ENCODE measurements around the gene SOX5. TPM values are rescaled to one million over a fixed set of nuclear protein-coding genes. Genes with fewer than 3 reads are reported as not detected.

The SOX5 gene
- total and polyA plus RNA-seq, 2 of the 8 experiments (the other 6 are each of a cell fraction or from before 2014, with no cell fraction given): 2.2 to 2.6 TPM

DNA sequence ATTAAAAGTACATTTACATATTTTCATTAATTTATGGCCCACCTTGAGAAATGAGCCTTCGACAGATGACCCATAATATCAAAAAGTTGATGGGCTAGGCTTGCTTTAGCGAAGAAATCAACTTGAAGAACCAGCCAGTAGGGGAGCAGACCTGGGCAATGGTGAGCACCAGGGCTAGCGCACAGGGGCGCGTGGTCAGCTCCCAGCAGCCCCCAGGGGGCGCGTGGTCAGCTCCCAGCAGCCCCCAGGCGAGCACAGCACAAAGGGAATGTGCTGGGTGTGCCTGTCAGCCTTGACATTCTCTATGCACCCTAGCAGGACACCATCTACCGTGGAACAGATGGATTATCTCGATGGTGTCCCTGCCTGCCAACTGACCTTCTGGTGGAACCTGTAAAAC, 15.3 kb upstream of the SOX5 start:
- Histone ChIP-seq H3K18ac (ENCODE audit: extremely low read depth, low read length) (no peak overlapping the region), H3K79me1 (ENCODE audit: low read depth, low read length) (no peaks in the 10 kb centered on the region), H3K36me3 (ENCODE audit: control insufficient read depth in 2 of 4, insufficient read depth in 4 of 4, low read length in 3 of 4) (no peaks in the 10 kb centered on the region), H2AK5ac (ENCODE audit: low read depth, low read length) (no peak overlapping the region), H2BK20ac (ENCODE audit: low read length) (no peak overlapping the region), H3K14ac (ENCODE audit: insufficient read length) (no peak overlapping the region), H4K20me1 (replicated peaks in 1 of 2; ENCODE audit: control insufficient read depth in 1 of 2, insufficient read depth in 2 of 2, low read length in 2 of 2) (no peaks in the 10 kb centered on the region), H3K4me1 (replicated peaks in 1 of 4; ENCODE audit: control insufficient read depth in 3 of 4, insufficient read depth in 4 of 4, low read length in 3 of 4) (no peaks in the 10 kb centered on the region), H3K9me3 (ENCODE audit: insufficient read depth in 2 of 2, low read depth in 1 of 2, low read length in 1 of 2) (no peaks in the 10 kb centered on the region), H3K23me2 (ENCODE audit: low read depth, low read length) (no peaks in the 10 kb centered on the region; the same call in 1 of the 2 replicates), H3K27ac (ENCODE audit: low read depth, low read length) (no peak overlapping the region), H3K4me2 (ENCODE audit: insufficient read depth in 1 of 2, low read depth in 2 of 2, low read length in 2 of 2) (no peak overlapping the region), H2BK120ac (replicated peaks; ENCODE audit: low read depth, low read length) (no peak overlapping the region), H3K9ac (replicated peaks in 1 of 4; ENCODE audit: extremely low read depth in 1 of 4, low read depth in 3 of 4, low read length in 3 of 4) (no peak overlapping the region), H3K4ac (replicated peaks; ENCODE audit: insufficient read length, low read depth, low read length) (no peak overlapping the region), H2BK15ac (ENCODE audit: low read length) (no peak overlapping the region), H4K5ac (ENCODE audit: insufficient read length, low read depth, low read length) (no peak overlapping the region), H2BK12ac (ENCODE audit: low read depth, low read length) (no peak overlapping the region), H3K4me3 (ENCODE audit: extremely low read depth in 1 of 4, insufficient read depth in 2 of 4, low read depth in 3 of 4, low read length in 4 of 4) (no peak overlapping the region), H3K79me2 (ENCODE audit: control insufficient read depth in 1 of 2, insufficient read depth in 2 of 2, low read length in 2 of 2) (no peaks in the 10 kb centered on the region), H2BK5ac (ENCODE audit: low read depth, low read length) (no peak overlapping the region), H3K27me3 (replicated peaks in 1 of 4; ENCODE audit: control insufficient read depth in 3 of 4, extremely low read depth in 1 of 4, insufficient read depth in 3 of 4, low read length in 3 of 4) (no peaks in the 10 kb centered on the region), H4K91ac (replicated peaks; ENCODE audit: insufficient read length, low read length) (no peak overlapping the region), H2AFZ (ENCODE audit: low read length) (no peak overlapping the region), H3K56ac (replicated peaks; ENCODE audit: insufficient read length, low read depth, low read length) (no peak overlapping the region), H4K8ac (ENCODE audit: extremely low read depth, insufficient read depth, low read length) (no peak overlapping the region), H3K23ac (ENCODE audit: insufficient read length) (no peak overlapping the region)
- ChIA-PET CTCF (ENCODE audit: partially characterized antibody) (interaction anchor here (1.2 kb wide), 1 partner anchor 56 kb away, joined by 3 read pairs; no protein-coding TSS in a partner anchor), POLR2A (ENCODE audit: partially characterized antibody) (interaction anchor here (0.6 kb wide), 1 partner anchor 53 kb away, joined by 3 read pairs; no protein-coding TSS in a partner anchor)
- FAIRE-seq (no peak), DNase-seq (ENCODE audit: low read depth in 1 of 2, low spot score in 2 of 2) (no peak)
- 86% methylated on average over 10 of the region's 10 CpGs; no CpG with 5 or more reads in 1 of the 2 experiments for WGBS, 2 experiments (ENCODE audit: extremely low coverage in 1 of 2, insufficient coverage in 1 of 2, insufficient read length in 1 of 2, insufficient replicate concordance in 2 of 2, low coverage in 1 of 2, low lambda C conversion rate in 2 of 2, missing lambda C conversion rate in 1 of 2)
- TF ChIP-seq, protein P1, sequence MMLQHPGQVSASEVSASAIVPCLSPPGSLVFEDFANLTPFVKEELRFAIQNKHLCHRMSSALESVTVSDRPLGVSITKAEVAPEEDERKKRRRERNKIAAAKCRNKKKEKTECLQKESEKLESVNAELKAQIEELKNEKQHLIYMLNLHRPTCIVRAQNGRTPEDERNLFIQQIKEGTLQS (IDR thresholded peaks at IDR 0.05; ENCODE audit: insufficient read depth, low read depth, low read length): no peak
- TF ChIP-seq, protein P2, sequence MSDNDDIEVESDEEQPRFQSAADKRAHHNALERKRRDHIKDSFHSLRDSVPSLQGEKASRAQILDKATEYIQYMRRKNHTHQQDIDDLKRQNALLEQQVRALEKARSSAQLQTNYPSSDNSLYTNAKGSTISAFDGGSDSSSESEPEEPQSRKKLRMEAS (IDR thresholded peaks at IDR 0.05): no peak
- TF ChIP-seq RNF2 (IDR thresholded peaks at IDR 0.05; ENCODE audit: borderline replicate concordance, low read depth, low read length, missing control alignments, poor library complexity, severe bottlenecking) (no peak), TEAD4 (IDR thresholded peaks at IDR 0.05; ENCODE audit: low read depth, low read length) (no peak), EP300 (IDR thresholded peaks at IDR 0.05; ENCODE audit: borderline replicate concordance in 1 of 2, low read depth in 2 of 2, low read length in 2 of 2) (no peak), CHD1 (IDR thresholded peaks at IDR 0.05; ENCODE audit: low read depth, low read length) (no peak), RFX5 (IDR thresholded peaks at IDR 0.05; ENCODE audit: borderline replicate concordance, low read depth, low read length) (no peak), RBBP5 (IDR thresholded peaks at IDR 0.05; ENCODE audit: borderline replicate concordance, low read depth, low read length) (no peak), SP2 (IDR thresholded peaks at IDR 0.05; ENCODE audit: low read length) (no peak)
- TF ChIP-seq, protein P3, sequence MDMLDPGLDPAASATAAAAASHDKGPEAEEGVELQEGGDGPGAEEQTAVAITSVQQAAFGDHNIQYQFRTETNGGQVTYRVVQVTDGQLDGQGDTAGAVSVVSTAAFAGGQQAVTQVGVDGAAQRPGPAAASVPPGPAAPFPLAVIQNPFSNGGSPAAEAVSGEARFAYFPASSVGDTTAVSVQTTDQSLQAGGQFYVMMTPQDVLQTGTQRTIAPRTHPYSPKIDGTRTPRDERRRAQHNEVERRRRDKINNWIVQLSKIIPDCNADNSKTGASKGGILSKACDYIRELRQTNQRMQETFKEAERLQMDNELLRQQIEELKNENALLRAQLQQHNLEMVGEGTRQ (IDR thresholded peaks at IDR 0.05; ENCODE audit: low read length): no peak
